ENCODE data around the gene BRF1. TPM values are rescaled to one million over a fixed set of nuclear protein-coding genes. Genes with fewer than 3 reads are reported as not detected.

The BRF1 gene
- total RNA-seq, 4 donors from 2014 or later, result 44.5 to 99.6 (median 56.2) TPM

GRCh38 chr14:105221598-105222178 is 79.1 kb downstream of the BRF1 start:
- Histone ChIP-seq H3K27ac (no peak overlapping the region), H3K4me3 (replicated peaks in 1 of 3) (no peak overlapping the region), H3K36me3 (peaks cover 14 to 16% of the 10 kb centered on the region in 2 donors), H3K4me1 (peaks cover 27 to 41% of the 10 kb centered on the region in 2 donors), H3K9me3 (no peaks in the 10 kb centered on the region), H3K27me3 (no peaks in the 10 kb centered on the region)
- DNase-seq, result no peak
- TF ChIP-seq CTCF (IDR thresholded peaks at IDR 0.05), result no peak
- TF ChIP-seq POLR2A (IDR thresholded peaks at IDR 0.05), result no peak
- intact Hi-C loops (cut with DNase I), result no loop called here
- 96 to 97% methylated on average over 9 to 24 of the region's 27 CpGs for WGBS, 2 donors

- DNase-seq, result peak; percentile 83 to 91
- H3K27me3 ChIP-seq, result no peaks in the 10 kb centered on the region
- intact Hi-C loops (cut with DNase I), result no loop called here
- WGBS, 2 donors, result 79 to 87% methylated on average over 17 to 22 of the region's 29 CpGs
- H3K9me3 ChIP-seq, result no peaks in the 10 kb centered on the region
- peaks cover 27 to 41% of the 10 kb centered on the region in 2 donors for H3K4me1 ChIP-seq
- H3K4me3 ChIP-seq (replicated peaks in 1 of 3), result no peak overlapping the region
- H3K27ac ChIP-seq, result peak overlapping the region in 2 of 3 donors; percentile 47 to 50
- peaks cover 11 to 16% of the 10 kb centered on the region in 2 donors for H3K36me3 ChIP-seq
- TF ChIP-seq CTCF (IDR thresholded peaks at IDR 0.05) (no peak), POLR2A (IDR thresholded peaks at IDR 0.05) (no peak)
Observed at GRCh38 chr14:105220699-105221597, 79.9 kb downstream of the BRF1 start.

- no peak for DNase-seq
- WGBS, 2 donors, result 91 to 95% methylated on average over 10 to 14 of the region's 17 CpGs
- peaks cover 11 to 16% of the 10 kb centered on the region in 2 donors for H3K36me3 ChIP-seq
- no peak for TF ChIP-seq POLR2A (IDR thresholded peaks at IDR 0.05)
- no peak for TF ChIP-seq CTCF (IDR thresholded peaks at IDR 0.05)
- no peaks in the 10 kb centered on the region for H3K9me3 ChIP-seq
- peaks cover 25 to 35% of the 10 kb centered on the region in 2 donors for H3K4me1 ChIP-seq
- H3K4me3 ChIP-seq (replicated peaks in 1 of 3), result no peak overlapping the region
- peak overlapping the region in 1 of 3 donors; percentile 47 for H3K27ac ChIP-seq
- no peaks in the 10 kb centered on the region for H3K27me3 ChIP-seq
- intact Hi-C loops (cut with DNase I), result no loop called here
Observed at GRCh38 chr14:105219753-105220152, 81.0 kb downstream of the BRF1 start.

GRCh38 chr14:105219043-105219612 is 81.7 kb downstream of the BRF1 start:
- WGBS, 2 donors, result 93 to 95% methylated on average over 22 to 29 of the region's 29 CpGs
- peaks cover 11 to 16% of the 10 kb centered on the region in 2 donors for H3K36me3 ChIP-seq
- H3K27me3 ChIP-seq, result no peaks in the 10 kb centered on the region
- no peak overlapping the region for H3K27ac ChIP-seq
- DNase-seq, result no peak
- H3K4me1 ChIP-seq, result peaks cover 23 to 34% of the 10 kb centered on the region in 2 donors
- H3K9me3 ChIP-seq, result no peaks in the 10 kb centered on the region
- intact Hi-C loops (cut with DNase I), result no loop called here
- TF ChIP-seq POLR2A (IDR thresholded peaks at IDR 0.05) (no peak), CTCF (IDR thresholded peaks at IDR 0.05) (no peak)
- H3K4me3 ChIP-seq (replicated peaks in 1 of 3), result no peak overlapping the region

Measured in thyroid gland (tissue), 4 donors.